ENCODE results near the gene TBC1D5.
"Not testable (repeated sequence)": the region's sequence is repeated elsewhere in the genome, so short reads cannot be mapped to it uniquely, and the experiment has no call there.

Gene TBC1D5

GRCh38 chr3:17394541-17395155, 347.8 kb downstream of the TBC1D5 start:
- DNase-seq, result no peak

- DNase-seq, result not testable (repeated sequence)
These were observed 349.9 kb downstream of the TBC1D5 start for GRCh38 chr3:17392516-17392915.

GRCh38 chr3:17390785-17391184, 351.6 kb downstream of the TBC1D5 start:
- no peak for DNase-seq

- no peak for DNase-seq
These were observed 355.3 kb downstream of the TBC1D5 start for GRCh38 chr3:17387108-17387507.

- no peak for DNase-seq
These were observed 356.0 kb downstream of the TBC1D5 start for GRCh38 chr3:17386432-17386831.

- DNase-seq, result no peak
These were observed 357.7 kb downstream of the TBC1D5 start for GRCh38 chr3:17384567-17385296.

- no peak for DNase-seq
These were observed 369.1 kb downstream of the TBC1D5 start for GRCh38 chr3:17373304-17373703.

GRCh38 chr3:17372362-17373210, 369.8 kb downstream of the TBC1D5 start:
- DNase-seq, result no peak

GRCh38 chr3:17369973-17370372, 372.5 kb downstream of the TBC1D5 start:
- no peak for DNase-seq

GRCh38 chr3:17367171-17367570, 375.3 kb downstream of the TBC1D5 start:
- DNase-seq, result no peak

GRCh38 chr3:17360991-17361390, 381.4 kb downstream of the TBC1D5 start:
- no peak for DNase-seq

GRCh38 chr3:17359911-17360310, 382.5 kb downstream of the TBC1D5 start:
- no peak for DNase-seq

GRCh38 chr3:17357035-17357710, 385.3 kb downstream of the TBC1D5 start:
- DNase-seq, result no peak

- DNase-seq, result no peak
These were observed 385.8 kb downstream of the TBC1D5 start for GRCh38 chr3:17356585-17356984.

GRCh38 chr3:17355591-17355990, 386.8 kb downstream of the TBC1D5 start:
- DNase-seq, result no peak

- DNase-seq, result no peak
These were observed 388.1 kb downstream of the TBC1D5 start for GRCh38 chr3:17354341-17354740.

- no peak for DNase-seq
These were observed 389.8 kb downstream of the TBC1D5 start for GRCh38 chr3:17352620-17353019.

GRCh38 chr3:17351193-17351592, 391.2 kb downstream of the TBC1D5 start:
- not testable (repeated sequence) for DNase-seq

- no peak for DNase-seq
These were observed 393.3 kb downstream of the TBC1D5 start for GRCh38 chr3:17349093-17349492.

GRCh38 chr3:17342119-17342518, 400.3 kb downstream of the TBC1D5 start:
- no peak for DNase-seq

- no peak for DNase-seq
These were observed 401.7 kb downstream of the TBC1D5 start for GRCh38 chr3:17340693-17341092.

GRCh38 chr3:17340261-17340660, 402.2 kb downstream of the TBC1D5 start:
- DNase-seq, result no peak

GRCh38 chr3:17339132-17339575, 403.3 kb downstream of the TBC1D5 start:
- no peak for DNase-seq
